Neuronal stem cell (in vitro differentiated cells): ENCODE measurements around the gene RPL27A.

Source experiments
- DNase-seq: peaks from one replicate; pipeline ENCODE4 v3.0.0-alpha.2; 2013; ENCODE audit warnings: low spot score
- H2AFZ ChIP-seq: one replicate; pipeline ENCODE4 v1.6.1; 2013; ENCODE audit warnings: mild to moderate bottlenecking, low read length, inconsistent platforms
- H2AK5ac ChIP-seq: 2 replicates; pipeline ENCODE4 v1.6.1; 2013; ENCODE audit warnings: low read depth, mild to moderate bottlenecking, inconsistent platforms, low read length, moderate library complexity, mixed read lengths
- H2BK120ac ChIP-seq: 2 replicates; pipeline ENCODE4 v1.6.1; 2013; ENCODE audit warnings: low read depth, mild to moderate bottlenecking, inconsistent platforms, low read length, moderate library complexity, mixed read lengths
- H2BK12ac ChIP-seq: one replicate; pipeline ENCODE4 v1.6.1; 2013; ENCODE audit warnings: low read length, inconsistent platforms
- H2BK15ac ChIP-seq: 2 replicates; pipeline ENCODE4 v1.6.1; 2013; ENCODE audit warnings: mild to moderate bottlenecking, low read length, inconsistent platforms, mixed read lengths
- H2BK5ac ChIP-seq: one replicate; pipeline ENCODE4 v1.6.1; 2013; ENCODE audit warnings: inconsistent platforms, mild to moderate bottlenecking, low read length, moderate library complexity
- H3K14ac ChIP-seq: one replicate; pipeline ENCODE4 v1.6.1; 2013; ENCODE audit warnings: low read length, inconsistent platforms
- H3K18ac ChIP-seq: 2 replicates; pipeline ENCODE4 v1.6.1; 2013; ENCODE audit warnings: low read length, inconsistent platforms
- H3K23ac ChIP-seq: 2 replicates; pipeline ENCODE4 v1.6.1; 2013; ENCODE audit warnings: low read depth, mild to moderate bottlenecking, mixed read lengths, low read length, inconsistent platforms; ENCODE audit not compliant: poor library complexity
- H3K27ac ChIP-seq: replicated peaks from 3 replicates; pipeline ENCODE4 v1.5.1; 2013; ENCODE audit warnings: low read length, inconsistent platforms
- H3K27me3 ChIP-seq, 3 experiments: 2 replicates each; pipeline ENCODE4 v1.6.1; 2013; ENCODE audit warnings: low read length in 3 of 3, mild to moderate bottlenecking in 2 of 3, inconsistent platforms in 1 of 3, low read depth in 1 of 3, mixed read lengths in 1 of 3, moderate library complexity in 1 of 3; ENCODE audit not compliant: control insufficient read depth in 3 of 3, insufficient read depth in 3 of 3
- H3K36me3 ChIP-seq, 2 donors: replicated peaks in 1 of 2; 2 replicates each; pipeline ENCODE4 v1.6.1; 2013; ENCODE audit warnings: low read length in 2 of 2; ENCODE audit not compliant: control insufficient read depth in 2 of 2, insufficient read depth in 2 of 2
- H3K4ac ChIP-seq: 2 replicates; pipeline ENCODE4 v1.6.1; 2013; ENCODE audit warnings: inconsistent platforms, mild to moderate bottlenecking, low read length, moderate library complexity
- H3K4me1 ChIP-seq, 2 donors: 1 replicate in 1 of 2; 2 replicates in 1 of 2; pipeline ENCODE4 v1.6.1; 2013; ENCODE audit warnings: low read length in 2 of 2, low read depth in 1 of 2; ENCODE audit not compliant: control insufficient read depth in 2 of 2, insufficient read depth in 1 of 2
- H3K4me2 ChIP-seq: one replicate; pipeline ENCODE4 v1.6.1; 2013; ENCODE audit warnings: mild to moderate bottlenecking, low read length, inconsistent platforms; ENCODE audit not compliant: insufficient read depth, poor library complexity, severe bottlenecking
- H3K4me3 ChIP-seq, 2 donors: 2 replicates each; pipeline ENCODE4 v1.5.1; 2013; ENCODE audit warnings: low read length in 2 of 2, mild to moderate bottlenecking in 2 of 2, inconsistent platforms in 1 of 2, moderate library complexity in 1 of 2
- H3K79me1 ChIP-seq: one replicate; pipeline ENCODE4 v1.6.1; 2013; ENCODE audit warnings: low read depth, mild to moderate bottlenecking, inconsistent platforms, low read length, moderate library complexity
- H3K9ac ChIP-seq: one replicate; pipeline ENCODE4 v1.6.1; 2013; ENCODE audit warnings: mild to moderate bottlenecking, low read depth, low read length, inconsistent platforms; ENCODE audit not compliant: poor library complexity
- H3K9me3 ChIP-seq, 2 donors: replicated peaks in 1 of 2; 2 replicates each; pipeline versions ENCODE3 to v1.6.1; 2013; ENCODE audit warnings: low read length in 2 of 2, mild to moderate bottlenecking in 2 of 2, inconsistent platforms in 1 of 2, low read depth in 1 of 2, mixed read lengths in 1 of 2, moderate library complexity in 1 of 2; ENCODE audit not compliant: control insufficient read depth in 2 of 2, insufficient read depth in 1 of 2
- H4K8ac ChIP-seq: one replicate; pipeline ENCODE4 v1.6.1; 2013; ENCODE audit warnings: low read depth, mild to moderate bottlenecking, inconsistent platforms, low read length, moderate library complexity
- H4K91ac ChIP-seq: one replicate; pipeline ENCODE4 v1.6.1; 2013; ENCODE audit warnings: low read length, low read depth, mild to moderate bottlenecking, inconsistent platforms; ENCODE audit not compliant: poor library complexity
- WGBS, 2 donors: extraction: QIAGEN DNeasy Blood & Tissue Kit; methylation state at CpG; one replicate each; pipeline ENCODE4 v1.1.7; 2013; ENCODE audit warnings: missing lambda C conversion rate in 2 of 2, mixed read lengths in 1 of 2; ENCODE audit not compliant: insufficient read length in 2 of 2, insufficient replicate concordance in 1 of 2; ENCODE audit errors: extremely low coverage in 2 of 2; 5-methylcytosine and 5-hydroxymethylcytosine counted together

The RPL27A gene

DNA sequence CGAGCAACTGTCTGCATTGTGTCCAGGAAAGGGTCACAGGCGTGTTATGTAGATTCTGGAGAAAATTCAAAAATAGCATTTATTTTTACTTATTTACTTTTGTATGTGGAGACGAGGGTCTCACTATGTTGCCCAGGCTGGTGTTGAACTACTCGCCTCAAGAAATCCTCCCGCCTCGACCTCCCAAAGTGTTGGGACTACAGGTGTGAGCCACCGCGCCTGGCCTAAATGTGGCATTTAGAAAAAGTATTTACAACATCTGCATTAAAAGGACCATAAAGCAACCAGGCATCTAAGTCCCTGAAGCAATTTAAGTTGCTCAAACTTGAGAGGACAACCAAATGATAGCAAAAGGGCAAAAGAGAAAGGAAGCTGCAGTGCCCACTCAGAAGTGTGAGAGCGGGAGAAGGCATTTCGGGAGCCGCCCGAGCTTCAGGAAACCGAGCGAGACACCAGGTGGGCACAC is 722 bp upstream of the RPL27A start:
- Histone ChIP-seq H3K4me1 (peaks cover 7 to 15% of the 10 kb centered on the region in 2 donors), H3K9ac (peak overlapping the region; percentile 98), H3K18ac (peak overlapping the region; percentile 98), H3K27ac (peak overlapping the region; percentile 97), H3K14ac (peak overlapping the region; percentile 77), H3K23ac (peak overlapping the region; percentile 98), H2BK12ac (no peak overlapping the region), H3K9me3 (no peaks in the 10 kb centered on the region), H3K4me2 (peak overlapping the region; percentile 64), H3K4me3 (peak overlapping the region; percentile 92 to 98), H2BK5ac (peak overlapping the region; percentile 75), H4K8ac (no peak overlapping the region), H3K4ac (peak overlapping the region; percentile 8), H3K79me1 (peaks cover 9% of the 10 kb centered on the region), H2BK15ac (peak overlapping the region; percentile 81), H2AK5ac (peak overlapping the region; percentile 77), H3K27me3 (no peaks in the 10 kb centered on the region), H2BK120ac (no peak overlapping the region), H4K91ac (peak overlapping the region; percentile 50), H3K36me3 (peaks cover 18 to 36% of the 10 kb centered on the region in 2 donors), H2AFZ (peak overlapping the region; percentile 88)
- DNase-seq: no peak
- WGBS, 2 donors: no CpG with 5 or more reads among the region's 14 CpGs

GRCh38 chr11:8683115-8683807 is 669 bp downstream of the RPL27A start:
- no peak overlapping the region for H4K8ac ChIP-seq
- H2AFZ ChIP-seq: peak overlapping the region; percentile 88
- peak overlapping the region; percentile 94 for H3K18ac ChIP-seq
- WGBS, 2 donors: no CpG with 5 or more reads among the region's 27 CpGs
- no peak overlapping the region for H3K14ac ChIP-seq
- peak overlapping the region; percentile 96 for H3K9ac ChIP-seq
- DNase-seq: no peak
- H2BK15ac ChIP-seq: no peak overlapping the region
- no peak overlapping the region for H2BK120ac ChIP-seq
- no peak overlapping the region for H3K4ac ChIP-seq
- no peak overlapping the region for H3K23ac ChIP-seq
- no peak overlapping the region for H4K91ac ChIP-seq
- H3K36me3 ChIP-seq: peaks cover 18 to 42% of the 10 kb centered on the region in 2 donors
- H3K4me1 ChIP-seq: peaks cover 9 to 21% of the 10 kb centered on the region in 2 donors
- peak overlapping the region; percentile 77 for H2AK5ac ChIP-seq
- peak overlapping the region; percentile 60 for H3K27ac ChIP-seq
- H3K9me3 ChIP-seq: no peaks in the 10 kb centered on the region
- H3K27me3 ChIP-seq: no peaks in the 10 kb centered on the region
- no peak overlapping the region for H2BK12ac ChIP-seq
- peak overlapping the region; percentile 88 for H3K4me2 ChIP-seq
- H2BK5ac ChIP-seq: peak overlapping the region; percentile 75
- H3K79me1 ChIP-seq: peaks cover 9% of the 10 kb centered on the region
- H3K4me3 ChIP-seq: peak overlapping the region; percentile 92 to 98

GRCh38 chr11:8684600-8685290 is 2.2 kb downstream of the RPL27A start:
- Histone ChIP-seq H3K4me1 (peaks cover 9 to 27% of the 10 kb centered on the region in 2 donors), H2AK5ac (no peak overlapping the region), H3K27ac (no peak overlapping the region), H3K9me3 (no peaks in the 10 kb centered on the region), H3K4ac (no peak overlapping the region), H3K9ac (no peak overlapping the region), H2BK5ac (no peak overlapping the region), H3K4me2 (no peak overlapping the region), H2BK12ac (no peak overlapping the region), H3K36me3 (peaks cover 18 to 46% of the 10 kb centered on the region in 2 donors), H4K91ac (no peak overlapping the region), H2BK15ac (no peak overlapping the region), H3K4me3 (peak overlapping the region in 1 of 2 donors; percentile 98), H3K18ac (no peak overlapping the region), H2BK120ac (no peak overlapping the region), H3K23ac (no peak overlapping the region), H2AFZ (no peak overlapping the region), H4K8ac (no peak overlapping the region), H3K27me3 (no peaks in the 10 kb centered on the region), H3K14ac (no peak overlapping the region), H3K79me1 (peaks cover 9% of the 10 kb centered on the region)
- no peak for DNase-seq
- no CpG with 5 or more reads among the region's 6 CpGs for WGBS, 2 donors

DNA sequence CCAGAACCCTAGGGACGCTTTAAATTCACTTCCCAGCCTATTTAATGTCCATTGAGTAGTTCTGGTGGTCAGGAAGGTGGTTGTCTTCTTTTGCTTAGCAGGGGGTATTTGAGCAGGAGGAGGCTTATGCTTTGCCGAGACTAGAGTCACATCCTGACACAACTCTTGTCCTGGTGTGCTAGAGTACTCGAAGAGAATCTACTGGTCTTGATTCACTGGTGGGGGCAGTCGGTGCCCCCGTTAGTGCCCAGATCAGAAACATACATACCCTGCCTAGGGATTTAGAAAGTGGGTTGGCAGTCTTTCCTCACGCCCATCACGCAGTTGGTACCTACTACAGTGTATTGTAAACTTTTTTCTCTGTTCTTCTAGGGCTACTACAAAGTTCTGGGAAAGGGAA is 2.7 kb downstream of the RPL27A start:
- H3K9me3 ChIP-seq: no peaks in the 10 kb centered on the region
- H4K91ac ChIP-seq: no peak overlapping the region
- peaks cover 9% of the 10 kb centered on the region for H3K79me1 ChIP-seq
- H2BK12ac ChIP-seq: no peak overlapping the region
- H2BK15ac ChIP-seq: no peak overlapping the region
- no peak for DNase-seq
- no peaks in the 10 kb centered on the region for H3K27me3 ChIP-seq
- WGBS, 2 donors: no CpG with 5 or more reads among the region's 7 CpGs
- no peak overlapping the region for H3K23ac ChIP-seq
- no peak overlapping the region for H2AK5ac ChIP-seq
- H3K36me3 ChIP-seq: peaks cover 18 to 50% of the 10 kb centered on the region in 2 donors
- H3K4me3 ChIP-seq: no peak overlapping the region
- H3K4ac ChIP-seq: no peak overlapping the region
- H2BK120ac ChIP-seq: no peak overlapping the region
- H3K18ac ChIP-seq: no peak overlapping the region
- no peak overlapping the region for H3K9ac ChIP-seq
- H3K4me1 ChIP-seq: peaks cover 9 to 29% of the 10 kb centered on the region in 2 donors
- H3K27ac ChIP-seq: no peak overlapping the region
- H2AFZ ChIP-seq: no peak overlapping the region
- H2BK5ac ChIP-seq: no peak overlapping the region
- no peak overlapping the region for H4K8ac ChIP-seq
- H3K4me2 ChIP-seq: no peak overlapping the region
- H3K14ac ChIP-seq: no peak overlapping the region
